Mesendoderm (in vitro differentiated cells): ENCODE results near the gene FEZF1.

Experiments
- DNase-seq: peaks from one replicate; pipeline ENCODE4 v3.0.0; 2013
- H2AK5ac ChIP-seq: 2 replicates; pipeline ENCODE4 v1.6.1; 2013; ENCODE audit warnings: low read length, inconsistent platforms
- H2BK120ac ChIP-seq: 2 replicates; pipeline ENCODE4 v1.6.1; 2013; ENCODE audit warnings: low read depth, mild to moderate bottlenecking, low read length, moderate library complexity, mixed read lengths
- H2BK15ac ChIP-seq: replicated peaks from 2 replicates; pipeline ENCODE4 v1.6.1; 2013; ENCODE audit warnings: low read depth, mild to moderate bottlenecking, moderate library complexity
- H2BK5ac ChIP-seq: 2 replicates; pipeline ENCODE4 v1.6.1; 2013; ENCODE audit warnings: low read length, inconsistent platforms
- H3K18ac ChIP-seq: 2 replicates; pipeline ENCODE4 v1.6.1; 2013; ENCODE audit warnings: mild to moderate bottlenecking, low read length, mixed read lengths
- H3K23ac ChIP-seq: one replicate; pipeline ENCODE4 v1.6.1; 2013; ENCODE audit warnings: low read length
- H3K27ac ChIP-seq: 2 replicates; pipeline ENCODE4 v1.5.1; 2013; ENCODE audit warnings: low read depth, mild to moderate bottlenecking, inconsistent platforms, low read length, moderate library complexity
- H3K27me3 ChIP-seq: 2 replicates; pipeline ENCODE4 v1.6.1; 2013; ENCODE audit warnings: low read length, control low read depth, mild to moderate bottlenecking, inconsistent platforms; ENCODE audit not compliant: insufficient read depth, poor library complexity
- H3K36me3 ChIP-seq: 2 replicates; pipeline ENCODE4 v1.6.1; 2013; ENCODE audit warnings: low read length, inconsistent platforms; ENCODE audit not compliant: control insufficient read depth, insufficient read depth
- H3K4ac ChIP-seq: one replicate; pipeline ENCODE4 v1.6.1; 2013; ENCODE audit warnings: low read depth, mild to moderate bottlenecking, low read length, moderate library complexity
- H3K4me1 ChIP-seq: 2 replicates; pipeline ENCODE4 v1.6.1; 2013; ENCODE audit warnings: low read depth, low read length, inconsistent platforms; ENCODE audit not compliant: control insufficient read depth
- H3K4me2 ChIP-seq: 2 replicates; pipeline ENCODE4 v1.6.1; 2013; ENCODE audit warnings: low read length
- H3K4me3 ChIP-seq: 2 replicates; pipeline ENCODE4 v1.5.1; 2013; ENCODE audit warnings: mild to moderate bottlenecking, low read length
- H3K56ac ChIP-seq: one replicate; pipeline ENCODE4 v1.6.1; 2013; ENCODE audit warnings: low read length
- H3K79me1 ChIP-seq: 2 replicates; pipeline ENCODE4 v1.6.1; 2013; ENCODE audit warnings: low read length, inconsistent platforms
- H3K79me2 ChIP-seq: 2 replicates; pipeline ENCODE4 v1.6.1; 2013; ENCODE audit warnings: mild to moderate bottlenecking, low read length; ENCODE audit not compliant: control insufficient read depth, insufficient read depth
- H3K9ac ChIP-seq: 2 replicates; pipeline ENCODE4 v1.6.1; 2013; ENCODE audit warnings: low read length, inconsistent platforms
- H4K5ac ChIP-seq: one replicate; pipeline ENCODE4 v1.6.1; 2013; ENCODE audit warnings: low read length
- H4K8ac ChIP-seq: one replicate; pipeline ENCODE4 v1.6.1; 2013; ENCODE audit warnings: low read depth, mild to moderate bottlenecking, control low read depth, low read length, moderate library complexity
- WGBS: extraction: QIAGEN DNeasy Blood & Tissue Kit; methylation state at CpG from one replicate; pipeline ENCODE4 v1.1.7; 2013; ENCODE audit warnings: low lambda C conversion rate, missing lambda C conversion rate; ENCODE audit not compliant: insufficient coverage; ENCODE audit errors: extremely low coverage; 5-methylcytosine and 5-hydroxymethylcytosine counted together

FEZF1 gene

GRCh38 chr7:122311050-122311700 lies 6.6 kb upstream of the FEZF1 start:
- H3K4me1 ChIP-seq = peaks cover 10% of the 10 kb centered on the region
- no peak overlapping the region for H3K23ac ChIP-seq
- no peak overlapping the region for H2BK15ac ChIP-seq
- H3K79me2 ChIP-seq = no peaks in the 10 kb centered on the region
- no peak overlapping the region for H3K9ac ChIP-seq
- DNase-seq = peak; percentile 66
- H3K27ac ChIP-seq = no peak overlapping the region
- no peak overlapping the region for H3K4ac ChIP-seq
- no peak overlapping the region for H3K18ac ChIP-seq
- H2BK5ac ChIP-seq = no peak overlapping the region
- no peak overlapping the region for H3K4me2 ChIP-seq
- H2AK5ac ChIP-seq = no peak overlapping the region
- no peak overlapping the region for H4K8ac ChIP-seq
- H3K56ac ChIP-seq = peak overlapping the region; percentile 0
- peaks cover 31% of the 10 kb centered on the region for H3K27me3 ChIP-seq
- no peak overlapping the region for H2BK120ac ChIP-seq
- H4K5ac ChIP-seq = no peak overlapping the region
- H3K79me1 ChIP-seq = no peaks in the 10 kb centered on the region
- H3K4me3 ChIP-seq = no peak overlapping the region
- no CpG with 5 or more reads among the region's 12 CpGs for whole genome bisulfite sequencing
- no peaks in the 10 kb centered on the region for H3K36me3 ChIP-seq

DNA sequence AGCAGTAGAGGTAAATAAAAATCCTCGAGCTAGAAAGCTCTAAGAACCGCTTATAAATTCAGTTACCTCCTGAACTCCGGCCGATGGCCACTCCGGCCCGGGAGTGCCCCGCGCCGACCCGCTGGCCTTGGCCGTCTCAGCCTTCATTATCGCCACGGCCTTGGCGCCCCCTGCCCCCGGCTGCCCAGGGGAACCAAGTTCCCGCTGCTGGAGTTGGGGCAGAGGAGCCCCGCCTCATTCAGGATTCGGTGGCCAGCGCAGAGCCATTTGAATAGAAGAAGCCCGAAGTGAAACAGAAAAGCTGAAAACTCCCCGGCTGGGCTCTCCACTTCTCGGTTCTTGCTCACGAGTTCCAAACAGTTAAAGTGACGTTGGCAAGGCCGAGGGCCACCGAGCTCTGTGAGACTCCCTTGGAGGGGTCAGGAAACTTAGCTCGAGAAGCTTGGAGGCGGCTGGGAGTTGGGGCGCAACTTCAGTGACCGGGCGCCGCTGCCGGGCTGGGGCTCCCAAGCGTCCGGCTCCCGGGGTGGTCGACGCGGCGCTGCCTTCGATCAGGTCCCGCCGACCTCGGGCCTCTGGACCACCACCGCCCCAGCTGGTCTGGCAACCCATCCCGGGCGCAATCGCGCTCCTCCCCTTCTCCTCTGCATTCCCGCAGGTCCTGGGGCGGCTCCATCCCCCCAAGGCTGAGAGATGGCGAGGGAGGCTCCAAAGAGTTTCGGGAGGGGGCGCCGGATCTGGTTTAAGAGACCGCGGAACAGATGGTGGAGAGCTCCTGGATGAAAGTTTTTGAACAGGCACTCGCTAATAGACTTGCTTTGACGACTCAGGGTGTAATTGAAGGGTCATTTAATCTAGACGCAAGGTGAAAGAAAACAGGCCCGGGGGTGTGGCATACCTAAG lies 5.8 kb upstream of the FEZF1 start:
- H3K27me3 ChIP-seq = peaks cover 25% of the 10 kb centered on the region

DNA sequence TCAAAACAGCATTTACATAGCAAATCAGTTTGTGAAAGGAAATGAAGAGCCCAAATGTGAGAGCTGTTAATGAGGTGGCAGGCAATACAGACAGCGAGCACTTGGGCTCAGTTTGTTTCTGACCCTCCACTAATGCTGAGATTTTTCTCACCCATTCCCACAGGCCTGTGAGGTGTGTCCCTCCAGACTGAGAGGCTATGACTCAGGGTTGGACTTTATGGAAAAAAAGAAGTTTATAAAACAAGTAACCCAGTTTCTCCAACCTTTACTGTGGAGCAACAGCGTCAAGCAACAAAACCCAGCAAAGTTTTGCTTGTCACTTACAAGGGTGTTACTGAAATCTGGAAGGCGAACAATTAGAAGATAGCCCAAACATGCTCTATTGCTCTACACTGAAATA lies 4.9 kb upstream of the FEZF1 start:
- Histone ChIP-seq H4K8ac (no peak overlapping the region), H3K18ac (no peak overlapping the region), H3K4ac (no peak overlapping the region), H4K5ac (no peak overlapping the region), H3K9ac (no peak overlapping the region), H3K79me2 (no peaks in the 10 kb centered on the region), H3K36me3 (no peaks in the 10 kb centered on the region), H2BK5ac (no peak overlapping the region), H3K4me3 (no peak overlapping the region), H3K56ac (no peak overlapping the region), H2BK15ac (no peak overlapping the region), H3K27ac (no peak overlapping the region), H3K27me3 (peaks cover 18% of the 10 kb centered on the region), H2AK5ac (no peak overlapping the region), H3K79me1 (no peaks in the 10 kb centered on the region), H3K23ac (no peak overlapping the region), H3K4me1 (peaks cover 7% of the 10 kb centered on the region), H2BK120ac (no peak overlapping the region), H3K4me2 (peak overlapping the region; percentile 20)
- peak; percentile 48 for DNase-seq
- no CpG with 5 or more reads among the region's 3 CpGs for WGBS

More for the DNA sequence above, 5.8 kb upstream of the FEZF1 start:
- Histone ChIP-seq H2BK5ac (no peak overlapping the region), H2BK120ac (no peak overlapping the region), H3K56ac (peak overlapping the region; percentile 80), H3K79me1 (no peaks in the 10 kb centered on the region), H3K18ac (peak overlapping the region; percentile 69), H3K4me2 (peak overlapping the region; percentile 75), H4K5ac (no peak overlapping the region), H3K23ac (no peak overlapping the region), H3K4me3 (peak overlapping the region; percentile 51), H3K4me1 (peaks cover 9% of the 10 kb centered on the region), H3K4ac (no peak overlapping the region), H2BK15ac (no peak overlapping the region), H3K79me2 (no peaks in the 10 kb centered on the region), H3K27ac (no peak overlapping the region), H4K8ac (no peak overlapping the region), H3K36me3 (no peaks in the 10 kb centered on the region), H2AK5ac (no peak overlapping the region), H3K9ac (peak overlapping the region; percentile 64)
- no CpG with 5 or more reads among the region's 61 CpGs for WGBS
- DNase-seq = peak; percentile 84

DNA sequence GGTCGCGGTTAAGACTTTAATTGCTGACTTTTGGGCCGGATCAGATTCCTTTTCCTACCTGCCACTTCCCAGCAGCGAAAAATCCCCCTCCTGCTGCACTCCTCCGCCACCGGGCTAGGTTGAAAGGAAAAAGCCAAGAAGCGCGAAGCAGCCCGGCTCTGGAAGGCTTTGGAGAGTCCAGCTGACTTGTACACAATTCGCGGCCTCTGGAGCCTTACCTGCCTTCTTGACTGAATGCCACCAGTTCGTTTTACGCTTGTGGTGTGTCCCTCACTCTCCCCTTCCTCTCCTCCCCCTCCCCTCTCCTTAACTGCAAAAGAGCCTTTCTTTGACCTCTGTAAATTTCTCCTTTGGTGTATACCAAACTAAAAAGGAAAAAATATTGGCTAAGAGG lies 2.7 kb upstream of the FEZF1 start:
- Histone ChIP-seq H4K8ac (no peak overlapping the region), H2BK120ac (no peak overlapping the region), H3K23ac (no peak overlapping the region), H3K36me3 (no peaks in the 10 kb centered on the region), H3K9ac (peak overlapping the region; percentile 46), H3K79me1 (no peaks in the 10 kb centered on the region), H3K56ac (peak overlapping the region; percentile 62), H2BK15ac (no peak overlapping the region), H3K79me2 (no peaks in the 10 kb centered on the region), H3K4ac (no peak overlapping the region), H3K27ac (no peak overlapping the region), H3K4me1 (peaks cover 7% of the 10 kb centered on the region), H3K27me3 (peaks cover 27% of the 10 kb centered on the region), H3K4me3 (peak overlapping the region; percentile 16), H4K5ac (no peak overlapping the region), H2AK5ac (no peak overlapping the region), H3K18ac (peak overlapping the region; percentile 52), H3K4me2 (peak overlapping the region; percentile 98), H2BK5ac (no peak overlapping the region)
- no CpG with 5 or more reads among the region's 13 CpGs for WGBS
- DNase-seq = peak; percentile 73

- Histone ChIP-seq H3K23ac (no peak overlapping the region), H2BK15ac (no peak overlapping the region), H3K36me3 (no peaks in the 10 kb centered on the region), H2BK5ac (no peak overlapping the region), H3K9ac (peak overlapping the region; percentile 59), H3K18ac (peak overlapping the region; percentile 52), H3K4me3 (peak overlapping the region; percentile 32), H3K4me1 (peaks cover 7% of the 10 kb centered on the region), H3K56ac (peak overlapping the region; percentile 77), H4K8ac (no peak overlapping the region), H4K5ac (no peak overlapping the region), H3K4ac (no peak overlapping the region), H2BK120ac (no peak overlapping the region), H3K4me2 (peak overlapping the region; percentile 98), H2AK5ac (no peak overlapping the region), H3K27me3 (peaks cover 28% of the 10 kb centered on the region), H3K79me2 (no peaks in the 10 kb centered on the region), H3K27ac (no peak overlapping the region), H3K79me1 (no peaks in the 10 kb centered on the region)
- DNase-seq = peak; percentile 89
- no CpG with 5 or more reads among the region's 37 CpGs for WGBS
Observed at GRCh38 chr7:122306320-122307227, 2.0 kb upstream of the FEZF1 start.
